Fibroblast of the aortic adventitia (primary cell): ENCODE results near the gene DAB2IP. TPM values are rescaled to one million over a fixed set of nuclear protein-coding genes. Genes with fewer than 3 reads are reported as not detected.

Experiments used
- DNase-seq: peaks from one replicate; pipeline ENCODE4 v3.0.0-alpha.2; 2010; ENCODE audit warnings: low read depth
- H3K4me3 ChIP-seq: 2 replicates; pipeline ENCODE4 v1.5.1; 2011; ENCODE audit warnings: low read depth, mild to moderate bottlenecking, control low read depth, low read length, moderate library complexity
- CTCF ChIP-seq: IDR thresholded peaks from 2 replicates; pipeline ENCODE4 v1.5.1; 2011; ENCODE audit warnings: mild to moderate bottlenecking, low read length, control low read depth, inconsistent platforms; ENCODE audit not compliant: insufficient read depth
- total RNA-seq: library from RNA; depleted of rRNA; stranded (reverse); fragments of >200 nt; gene quantifications from 2 replicates; pipeline ENCODE4 v1.2.3, GENCODE V29; 2012; ENCODE audit warnings: low replicate concordance

The DAB2IP gene
- total RNA-seq, 1 donor: 17.4 TPM

- DNase-seq: no peak
- no peak for TF ChIP-seq CTCF
Measured at GRCh38 chr9:121627427-121627826, 24.0 kb upstream of the DAB2IP start.

DNA sequence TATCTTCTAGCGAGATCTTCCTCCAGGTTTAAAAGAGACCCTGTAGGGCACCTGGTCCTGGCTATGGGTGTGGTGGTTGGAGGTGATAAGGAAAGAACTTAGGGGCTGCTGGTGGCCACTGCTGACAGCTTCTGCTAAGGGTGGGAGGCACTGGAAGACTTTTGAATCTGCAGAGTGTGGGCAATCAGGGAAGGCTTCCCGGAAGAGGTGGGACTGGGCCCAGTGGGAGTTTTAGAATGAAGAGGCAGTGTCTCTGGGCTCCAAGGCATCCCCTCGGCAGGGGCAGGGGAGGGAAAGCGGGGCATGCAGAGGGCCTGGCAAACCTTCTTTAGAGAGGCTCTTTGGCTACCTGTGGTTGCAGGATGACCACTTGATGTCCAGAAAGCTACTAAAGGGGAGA, 23.0 kb upstream of the DAB2IP start:
- DNase-seq: no peak
- no peak for TF ChIP-seq CTCF
- H3K4me3 ChIP-seq: no peak overlapping the region

More at GRCh38 chr9:121627427-121627826, 24.0 kb upstream of the DAB2IP start:
- H3K4me3 ChIP-seq: no peak overlapping the region

GRCh38 chr9:121631115-121631514, 20.3 kb upstream of the DAB2IP start:
- TF ChIP-seq CTCF: no peak
- H3K4me3 ChIP-seq: no peak overlapping the region
- DNase-seq: no peak

GRCh38 chr9:121631978-121632418, 19.4 kb upstream of the DAB2IP start:
- no peak for DNase-seq
- no peak for TF ChIP-seq CTCF
- no peak overlapping the region for H3K4me3 ChIP-seq

GRCh38 chr9:121633119-121633714, 18.2 kb upstream of the DAB2IP start:
- DNase-seq: no peak
- no peak overlapping the region for H3K4me3 ChIP-seq
- no peak for TF ChIP-seq CTCF

GRCh38 chr9:121633736-121634135, 17.7 kb upstream of the DAB2IP start:
- DNase-seq: no peak
- TF ChIP-seq CTCF: no peak

More at GRCh38 chr9:121633736-121634135, 17.7 kb upstream of the DAB2IP start:
- no peak overlapping the region for H3K4me3 ChIP-seq
